IPS-18c (cell line): Measurements from ENCODE around the gene ANKRD55.
"Not testable (repeated sequence)": the region's sequence is repeated elsewhere in the genome, so short reads cannot be mapped to it uniquely, and the experiment has no call there.

ENCODE experiments used
- H3K4me3 ChIP-seq: 2 replicates; pipeline ENCODE4 v1.7.0; 2013; ENCODE audit warnings: low read depth, mild to moderate bottlenecking, low read length, moderate library complexity; ENCODE audit not compliant: insufficient read depth
- H3K9me3 ChIP-seq: one replicate; pipeline ENCODE4 v1.6.1; 2013; ENCODE audit warnings: mild to moderate bottlenecking, low read length, moderate library complexity; ENCODE audit not compliant: control insufficient read depth, insufficient read depth

ANKRD55 gene

DNA sequence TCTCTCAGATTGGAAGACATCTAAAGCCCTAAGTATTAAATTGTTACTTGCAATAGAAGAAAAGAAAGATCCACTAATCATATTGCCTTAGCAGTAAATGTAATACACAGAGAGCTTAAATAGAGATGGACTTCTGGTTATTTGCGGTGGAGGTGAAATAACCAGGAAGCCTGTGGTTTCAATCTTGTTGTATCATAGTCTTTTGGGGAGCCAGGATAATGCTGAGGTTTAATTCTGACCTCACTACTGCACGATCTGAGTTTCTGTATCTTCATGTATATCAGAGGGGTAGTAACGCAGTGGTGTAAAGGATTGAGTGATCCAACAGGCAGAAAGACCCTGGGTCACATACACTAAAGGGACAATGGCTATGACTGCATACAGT, 71.7 kb downstream of the ANKRD55 start:
- no peak overlapping the region for H3K4me3 ChIP-seq

DNA sequence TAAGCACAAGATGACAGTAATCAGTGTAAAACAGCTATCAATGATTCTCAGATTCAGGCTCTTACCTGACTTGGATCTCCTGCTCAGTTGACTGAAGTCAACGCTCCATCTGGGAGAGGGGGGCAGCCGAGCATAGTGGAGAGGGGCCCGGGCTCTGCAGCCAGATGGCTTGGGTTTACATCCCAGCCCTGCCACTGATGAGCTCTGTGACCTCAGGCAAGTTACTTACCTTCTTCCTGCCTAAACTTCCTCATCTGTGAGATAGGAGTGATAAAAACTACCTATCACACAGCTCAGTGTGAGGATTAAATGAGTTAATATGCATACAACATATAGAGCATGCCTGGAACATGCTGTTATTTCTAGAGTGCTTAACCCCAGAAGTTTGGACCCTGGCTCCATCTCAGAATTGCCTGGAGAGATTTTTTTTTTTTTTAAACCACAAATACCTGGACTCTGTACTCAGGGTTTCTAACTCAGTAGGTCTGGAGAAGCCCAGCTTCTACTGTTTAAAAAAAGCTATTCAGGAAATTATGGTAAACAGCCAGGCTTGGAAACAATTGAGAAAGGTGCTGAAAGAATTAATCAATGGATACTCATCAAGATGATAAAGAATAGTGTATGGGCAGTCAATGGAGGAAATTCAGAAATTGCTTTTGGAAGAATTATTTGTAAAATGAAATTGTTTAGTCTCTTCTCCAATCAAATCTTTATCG, 72.2 kb downstream of the ANKRD55 start:
- H3K9me3 ChIP-seq = no peaks in the 10 kb centered on the region

More for the DNA sequence above, 71.7 kb downstream of the ANKRD55 start:
- no peaks in the 10 kb centered on the region for H3K9me3 ChIP-seq

DNA sequence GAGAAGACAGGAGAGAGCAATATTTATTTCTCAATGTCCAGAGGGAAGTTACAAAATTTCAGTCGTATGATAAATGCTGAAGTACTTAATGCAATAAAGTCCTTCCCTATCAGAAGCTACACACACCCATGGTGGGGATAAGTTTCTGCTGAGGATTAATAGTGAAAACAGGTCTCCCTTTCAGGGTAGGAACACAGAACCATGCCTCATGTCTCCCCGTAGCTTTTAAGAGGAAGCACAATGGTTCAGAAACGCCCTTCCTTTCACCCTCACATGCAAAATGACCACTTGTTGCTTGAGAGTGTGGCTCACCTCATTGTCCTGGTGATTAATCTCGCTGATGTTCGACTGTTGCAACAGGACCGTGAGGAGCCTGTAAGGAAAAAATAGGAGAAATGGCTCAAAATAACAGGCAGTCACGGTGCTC, 73.6 kb downstream of the ANKRD55 start:
- Histone ChIP-seq H3K4me3 (no peak overlapping the region), H3K9me3 (no peaks in the 10 kb centered on the region)

More for the DNA sequence above, 72.2 kb downstream of the ANKRD55 start:
- no peak overlapping the region for H3K4me3 ChIP-seq

DNA sequence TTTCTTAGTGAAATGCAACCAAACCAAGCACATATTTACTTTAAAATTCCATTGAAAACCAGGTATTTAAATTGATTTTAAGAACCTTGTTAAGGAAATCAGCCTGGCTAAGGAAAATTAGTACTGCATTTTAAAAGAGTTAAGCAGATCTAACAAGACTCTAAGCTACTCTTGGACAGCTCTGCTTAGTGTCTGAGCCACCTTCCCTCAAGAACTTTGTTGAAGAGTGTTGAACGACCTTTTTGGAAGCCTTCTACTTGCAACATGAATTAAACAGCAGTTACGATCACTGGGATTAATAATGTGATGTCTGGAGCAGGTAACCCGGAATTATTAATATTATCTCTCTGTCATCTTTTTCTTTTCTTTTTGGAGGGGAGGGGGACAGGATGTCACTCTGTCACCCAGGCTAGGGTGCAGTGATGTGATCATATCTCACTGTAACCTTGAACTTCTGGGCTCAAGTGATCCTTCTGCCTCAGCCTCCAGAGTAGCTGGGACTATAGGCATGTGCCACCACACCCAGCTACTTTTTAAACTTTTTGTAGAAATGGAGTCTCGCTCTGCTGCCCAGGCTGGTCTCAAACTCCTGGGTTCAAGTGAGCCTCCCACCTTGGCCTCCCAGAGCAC, 74.7 kb downstream of the ANKRD55 start:
- no peaks in the 10 kb centered on the region for H3K9me3 ChIP-seq
- H3K4me3 ChIP-seq = no peak overlapping the region

DNA sequence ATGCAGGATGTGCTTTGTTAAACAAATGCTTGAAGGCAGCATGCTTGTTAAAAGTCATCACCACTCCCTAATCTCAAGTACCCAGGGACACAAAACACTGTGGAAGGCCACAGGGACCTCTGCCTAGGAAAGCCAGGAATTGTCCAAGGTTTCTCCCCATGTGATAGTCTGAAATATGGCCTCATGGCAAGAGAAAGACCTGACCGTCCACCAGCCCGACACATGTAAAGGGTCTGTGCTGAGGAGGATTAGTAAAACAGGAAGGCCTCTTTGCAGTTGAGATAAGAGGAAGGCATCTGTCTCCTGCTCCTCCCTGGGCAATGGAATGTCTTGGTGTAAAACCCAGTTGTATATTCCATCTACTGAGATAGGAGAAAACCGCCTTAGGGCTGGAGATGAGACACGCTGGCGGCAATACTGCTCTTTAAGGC, 75.9 kb downstream of the ANKRD55 start:
- not testable (repeated sequence) for H3K4me3 ChIP-seq, H3K9me3 ChIP-seq

DNA sequence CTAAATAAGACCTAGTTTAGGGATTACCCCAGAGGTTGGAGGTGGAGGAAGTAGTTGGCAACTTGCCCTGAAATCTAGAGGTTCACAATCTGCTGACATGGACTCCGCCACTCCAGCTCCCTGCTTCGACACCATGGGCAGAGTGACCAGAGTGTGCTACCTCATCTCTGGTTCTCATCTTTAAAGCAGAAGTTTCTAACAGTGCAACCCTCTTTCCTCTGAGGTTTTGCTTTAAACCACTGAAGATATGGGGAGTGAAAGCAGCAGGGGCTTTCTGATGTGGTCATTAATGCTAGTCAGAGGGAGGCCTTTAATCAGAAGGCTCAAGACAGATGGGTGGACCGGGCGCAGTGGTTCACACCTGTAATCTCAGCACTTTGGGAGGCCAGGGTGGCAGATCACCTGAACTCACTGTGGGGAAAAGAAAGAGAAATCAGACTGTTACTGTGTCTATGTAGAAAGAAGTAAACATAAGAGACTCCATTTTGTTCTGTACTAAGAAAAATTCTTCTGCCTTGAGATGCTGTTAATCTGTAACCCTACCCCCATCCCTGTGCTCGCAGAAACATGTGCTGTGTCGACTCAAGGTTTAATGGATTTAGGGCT, 76.4 kb downstream of the ANKRD55 start:
- not testable (repeated sequence) for H3K4me3 ChIP-seq, H3K9me3 ChIP-seq

DNA sequence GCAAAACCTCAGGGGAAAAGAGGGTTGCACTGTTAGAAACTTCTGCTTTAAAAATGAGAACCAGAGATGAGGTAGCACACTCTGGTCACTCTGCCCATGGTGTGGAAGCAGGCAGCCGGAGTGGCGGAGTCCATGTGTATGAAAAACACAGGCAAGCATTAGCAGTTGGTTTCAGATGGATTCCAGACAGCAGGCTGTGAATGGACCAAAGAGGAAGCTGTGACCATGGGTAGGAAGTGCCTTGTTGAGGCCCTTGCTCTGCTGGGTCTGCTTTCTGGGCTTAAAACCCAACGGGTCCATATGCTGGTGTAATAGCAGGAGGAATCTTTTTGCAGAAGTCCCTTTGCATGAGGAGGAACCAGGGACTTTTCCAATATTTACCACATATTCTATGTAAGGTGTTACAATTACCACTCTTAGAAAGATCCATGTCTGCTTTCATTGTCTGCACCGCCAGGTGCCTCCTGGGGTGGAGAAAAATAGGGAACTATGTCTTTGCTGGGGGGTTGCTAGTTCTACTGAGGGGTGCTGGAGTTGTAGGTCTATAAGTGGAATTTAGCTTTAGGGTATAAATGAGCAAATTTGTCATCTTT, 77.0 kb downstream of the ANKRD55 start:
- H3K4me3 ChIP-seq = no peak overlapping the region
- H3K9me3 ChIP-seq = no peaks in the 10 kb centered on the region

DNA sequence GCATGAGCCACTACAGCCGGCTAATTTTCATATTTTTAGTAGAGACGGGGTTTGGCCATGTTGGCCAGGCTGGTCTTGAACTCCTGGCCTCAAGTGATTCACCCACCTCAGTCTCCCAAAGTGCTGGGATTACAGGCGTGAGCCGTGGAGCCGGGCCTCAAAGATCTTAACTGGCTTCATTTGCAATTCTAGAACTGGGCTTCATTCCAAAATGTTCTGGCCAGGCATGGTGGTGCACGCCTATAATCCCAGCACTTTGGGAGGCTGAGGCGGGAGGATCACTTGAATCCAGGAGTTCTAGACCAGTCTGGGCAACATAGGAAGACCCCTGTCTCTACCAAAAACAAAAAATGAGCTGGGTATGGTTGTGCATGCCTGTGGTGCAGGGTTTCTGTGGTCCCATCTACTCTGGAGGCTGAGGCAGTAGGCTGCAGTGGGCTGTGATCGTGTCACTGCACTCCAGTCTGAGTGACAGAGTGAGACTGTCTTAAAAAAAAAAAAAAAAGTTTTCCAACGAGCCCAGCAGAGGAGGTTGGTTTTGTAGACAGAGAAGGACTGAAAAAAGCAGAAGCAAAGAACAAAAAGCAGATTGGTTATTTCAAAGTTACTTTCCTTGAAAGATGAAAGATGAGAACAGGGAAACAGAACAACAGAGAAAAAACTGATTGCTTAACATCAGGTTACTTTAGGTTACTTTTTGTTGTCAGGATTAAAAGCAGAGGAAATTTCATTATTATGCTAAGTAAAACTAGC, 78.2 kb downstream of the ANKRD55 start:
- H3K4me3 ChIP-seq = no peak overlapping the region
- H3K9me3 ChIP-seq = no peaks in the 10 kb centered on the region

DNA sequence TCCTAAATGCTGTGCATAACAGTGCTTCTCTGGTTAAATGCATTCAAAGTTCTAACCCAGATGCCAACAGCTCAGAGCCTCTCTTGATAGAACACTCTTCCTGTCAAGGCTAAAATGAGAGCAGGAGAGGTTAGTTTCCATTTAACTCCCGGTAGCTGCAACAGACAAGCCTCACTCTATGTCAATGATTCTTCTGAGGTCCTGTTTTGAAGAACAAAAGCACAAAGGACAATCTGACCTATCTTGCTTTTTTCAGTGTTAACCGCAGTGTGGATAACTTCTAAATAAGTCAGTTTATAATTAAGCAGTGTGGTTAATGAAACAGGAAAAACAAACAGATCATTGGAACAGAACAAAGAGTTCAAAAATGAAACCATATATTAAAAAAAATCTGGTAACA, 80.7 kb downstream of the ANKRD55 start:
- Histone ChIP-seq H3K4me3 (no peak overlapping the region), H3K9me3 (no peaks in the 10 kb centered on the region)

DNA sequence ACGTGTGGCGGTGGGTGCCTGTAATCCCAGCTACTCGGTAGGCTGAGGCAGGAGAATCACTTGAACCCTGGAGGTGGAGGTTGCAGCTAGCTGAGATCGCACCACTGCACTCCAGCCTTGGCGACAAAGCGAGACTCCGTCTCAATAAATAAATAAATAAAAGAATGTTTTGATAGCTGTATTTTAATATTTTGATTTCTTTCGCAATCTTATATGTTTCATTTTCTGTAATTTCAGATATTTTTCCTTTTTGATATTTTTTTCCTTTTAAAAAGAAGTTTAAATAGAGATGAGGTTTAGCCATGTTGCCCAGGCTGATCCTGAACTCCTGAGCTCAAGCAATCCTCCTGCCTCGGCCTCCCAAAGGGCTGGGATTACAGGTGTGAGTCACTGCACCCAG, 82.4 kb downstream of the ANKRD55 start:
- H3K4me3 ChIP-seq, H3K9me3 ChIP-seq: not testable (repeated sequence)

DNA sequence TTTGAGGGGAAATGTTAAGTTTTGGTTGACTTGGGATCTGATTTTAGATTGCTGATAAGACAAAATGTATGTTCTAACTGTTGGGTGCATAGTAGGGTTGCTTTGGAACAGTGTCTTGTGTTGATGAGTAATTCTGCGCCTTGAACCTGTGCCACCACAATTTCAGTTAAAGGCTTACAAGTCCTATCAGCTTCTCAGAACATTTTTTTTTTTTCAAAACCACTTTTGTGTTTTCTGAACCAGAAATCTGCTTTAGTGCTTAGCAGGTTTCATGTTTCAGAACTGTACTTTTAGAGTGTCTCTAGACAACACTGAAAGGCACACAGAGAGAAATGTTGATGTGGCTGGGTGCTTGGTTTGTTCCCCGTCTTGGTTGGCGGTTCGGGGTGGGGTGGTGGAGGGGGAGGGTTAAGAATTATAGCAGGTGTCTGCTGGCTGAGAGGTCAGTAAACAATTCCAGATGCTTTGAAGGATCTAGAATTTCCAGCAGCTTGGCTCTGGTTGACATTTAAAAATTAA, 84.6 kb downstream of the ANKRD55 start:
- H3K9me3 ChIP-seq = no peaks in the 10 kb centered on the region
- no peak overlapping the region for H3K4me3 ChIP-seq

DNA sequence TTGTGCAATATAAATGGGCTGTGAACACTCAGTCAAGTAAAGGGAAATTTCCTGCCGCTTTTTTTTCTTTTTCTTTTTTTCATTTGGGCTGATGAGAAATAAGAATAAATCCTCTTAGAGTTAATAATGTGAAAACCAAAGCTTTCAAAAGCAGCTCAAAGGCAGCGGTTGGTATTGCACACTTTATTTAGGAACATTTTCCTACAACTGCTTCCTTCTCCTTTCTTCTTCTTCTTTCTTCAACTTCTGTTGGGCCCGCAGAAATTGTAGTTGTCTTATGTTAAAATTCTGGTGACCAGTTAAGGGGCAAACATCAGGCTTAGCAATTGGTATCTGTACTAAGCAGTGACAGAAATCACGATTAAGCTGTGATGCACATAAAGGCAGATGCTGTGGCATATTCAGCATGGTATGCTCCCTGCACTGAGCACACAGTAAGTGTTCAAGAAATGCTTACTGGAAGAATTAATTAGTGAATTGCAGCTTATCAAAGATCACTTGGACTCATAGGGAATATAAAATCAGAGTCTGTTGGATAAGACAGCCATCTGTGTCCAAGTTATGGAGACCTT, 85.4 kb downstream of the ANKRD55 start:
- no peak overlapping the region for H3K4me3 ChIP-seq
- H3K9me3 ChIP-seq = no peaks in the 10 kb centered on the region

DNA sequence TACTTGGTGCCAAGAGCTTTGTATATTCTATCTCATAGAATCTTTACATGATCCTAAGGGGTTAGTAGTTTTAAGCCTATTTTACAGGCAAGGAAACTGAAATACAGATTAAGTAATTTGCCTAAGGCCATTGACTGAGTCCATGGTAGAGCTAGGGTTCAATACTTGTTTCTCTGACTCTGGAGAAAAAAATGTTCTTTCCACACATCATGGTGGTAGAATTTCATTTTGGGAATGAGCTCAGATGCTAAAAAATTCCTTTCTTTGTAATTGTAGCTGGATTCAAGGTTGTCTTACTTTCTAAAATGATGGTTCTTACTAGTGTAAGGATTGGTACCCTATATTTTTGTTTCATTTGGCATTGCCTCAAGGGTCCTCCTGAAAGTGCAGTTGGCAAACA, 86.0 kb downstream of the ANKRD55 start:
- H3K9me3 ChIP-seq = no peaks in the 10 kb centered on the region
- no peak overlapping the region for H3K4me3 ChIP-seq

DNA sequence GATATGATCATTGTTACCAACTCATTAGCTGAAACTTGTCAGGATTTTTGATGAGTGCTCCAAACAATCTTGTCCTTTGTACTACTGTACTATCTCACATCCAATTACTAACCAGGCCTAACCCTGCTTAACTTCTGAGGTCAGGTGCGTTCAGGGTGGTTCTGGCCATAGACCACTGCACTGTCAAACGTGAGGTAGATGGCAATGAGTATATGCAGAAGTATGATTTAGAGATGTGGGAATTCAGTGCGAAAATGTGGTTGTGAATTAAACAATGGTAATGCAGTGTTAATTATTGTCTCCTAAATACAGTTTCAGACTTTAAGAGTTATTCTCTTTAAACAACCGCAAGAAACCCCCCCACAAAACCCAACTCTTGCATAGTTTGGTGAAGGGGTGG, 86.5 kb downstream of the ANKRD55 start:
- H3K4me3 ChIP-seq = no peak overlapping the region
- H3K9me3 ChIP-seq = no peaks in the 10 kb centered on the region

DNA sequence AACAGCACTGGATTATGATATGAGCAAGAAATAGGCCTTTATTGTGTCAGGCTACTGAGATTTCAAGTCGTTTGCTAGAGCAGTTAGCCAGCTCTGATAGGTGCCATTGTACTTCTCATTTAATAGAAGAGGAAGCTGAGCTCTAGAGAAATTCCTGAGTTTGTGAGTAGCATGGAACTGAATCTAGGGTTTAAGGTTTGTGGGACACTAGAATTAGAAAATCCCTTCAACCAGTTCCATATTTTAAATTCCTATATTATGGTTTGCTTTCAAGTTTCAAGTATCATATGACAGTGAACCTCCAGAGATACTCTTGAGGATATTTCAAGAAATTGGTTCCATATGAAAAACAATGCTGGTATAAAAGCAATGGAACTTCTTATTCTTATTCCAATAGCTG, 87.6 kb downstream of the ANKRD55 start:
- H3K9me3 ChIP-seq = no peaks in the 10 kb centered on the region
- H3K4me3 ChIP-seq = no peak overlapping the region

DNA sequence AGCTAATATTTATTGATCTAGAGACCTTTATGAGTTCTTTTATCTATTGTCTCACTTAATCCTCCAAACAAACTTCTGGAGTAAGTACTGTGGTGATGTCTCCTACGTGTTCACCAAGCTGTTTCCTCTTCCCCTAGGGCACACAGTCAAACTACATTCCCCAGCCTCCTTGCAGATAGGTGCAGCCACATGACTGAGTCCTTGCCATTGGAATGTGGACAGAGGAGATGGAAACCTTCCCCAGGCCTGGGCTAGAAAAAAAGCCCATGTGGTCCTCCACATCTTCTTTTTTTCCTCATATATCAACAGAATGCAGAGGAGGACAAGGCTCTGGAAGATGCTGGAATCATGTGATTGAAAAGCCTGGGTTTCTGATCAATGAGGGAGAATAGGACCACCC, 88.0 kb downstream of the ANKRD55 start:
- H3K9me3 ChIP-seq = no peaks in the 10 kb centered on the region
- H3K4me3 ChIP-seq = no peak overlapping the region

DNA sequence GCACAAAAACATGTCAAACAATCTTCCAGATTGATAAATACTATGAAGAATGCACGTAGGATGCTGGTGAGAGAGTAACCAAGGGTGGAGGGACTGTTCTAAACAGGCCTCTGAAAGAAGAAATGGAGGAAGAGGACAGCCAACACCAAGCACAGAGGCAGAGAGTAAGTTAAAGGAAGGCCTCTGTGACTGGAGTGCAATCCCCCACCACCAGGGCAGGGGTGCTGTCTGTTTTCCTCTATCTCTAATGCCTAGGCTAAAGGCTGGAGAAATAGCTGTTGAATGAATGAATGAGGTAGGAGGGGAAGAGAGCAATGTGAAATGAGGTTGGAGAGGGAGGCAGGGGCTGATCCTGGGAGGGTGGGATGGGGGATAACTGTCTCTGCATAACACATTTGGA, 88.9 kb downstream of the ANKRD55 start:
- no peak overlapping the region for H3K4me3 ChIP-seq

More for the DNA sequence above, 88.9 kb downstream of the ANKRD55 start:
- no peaks in the 10 kb centered on the region for H3K9me3 ChIP-seq
